Activated CD8-positive, alpha-beta memory T cell treated with anti-CD3 and anti-CD28 coated beads for 1 hour (primary cell): ENCODE data around the gene SNAI3.

Experiments used
- DNase-seq, 2 donors: peaks; one replicate each; pipeline ENCODE4 v3.0.0-alpha.2; 2020; ENCODE audit warnings: low read depth in 1 of 2; ENCODE audit errors: extremely low read depth in 1 of 2

Gene SNAI3

DNA sequence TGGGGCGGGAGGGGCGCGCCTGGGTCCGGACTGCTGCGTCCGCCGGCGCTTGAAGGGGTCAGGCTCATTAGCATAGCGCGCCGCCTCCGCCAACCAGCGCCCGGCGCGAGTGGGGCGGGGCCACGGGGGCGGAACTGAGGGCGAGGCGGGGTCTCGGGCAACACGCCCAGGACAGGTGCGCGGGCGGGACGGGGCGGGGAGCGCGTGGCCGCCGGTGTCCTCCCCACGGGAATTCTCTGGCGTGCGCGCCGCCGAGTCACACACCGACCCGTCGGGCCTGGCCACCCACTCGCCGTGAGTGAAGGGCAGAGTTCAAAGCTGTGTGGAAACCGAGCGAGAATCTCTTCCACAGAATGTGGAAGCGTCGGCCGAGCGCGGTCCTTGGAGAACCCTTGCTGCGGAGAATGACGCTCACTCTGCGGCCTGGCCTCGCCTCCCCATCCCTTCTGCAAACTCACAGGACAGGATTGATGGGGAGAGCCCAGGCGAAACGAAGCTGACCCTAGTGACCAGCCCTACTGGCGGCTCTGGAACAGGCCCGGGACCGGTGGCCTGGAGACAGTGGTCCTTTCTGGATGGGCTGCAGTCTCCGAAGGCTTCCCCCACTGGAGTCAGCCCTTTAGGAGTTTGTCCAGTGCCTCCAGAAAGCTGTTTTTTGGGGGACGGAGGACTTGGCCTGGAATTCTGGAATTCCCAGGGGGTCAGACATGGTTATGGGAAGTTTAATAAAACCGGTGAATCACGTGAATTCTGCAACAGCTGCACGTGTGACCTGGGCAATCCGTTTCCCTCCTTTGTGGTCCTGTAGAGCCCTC, at the start of gene SNAI3:
Gene SNAI3 (minus strand): TSS at position 69 of the 815 bp plus-strand sequence. CDS start 101 bp downstream, outside the sequence.
- peak in 1 of 2 donors; percentile 77 for DNase-seq

DNA sequence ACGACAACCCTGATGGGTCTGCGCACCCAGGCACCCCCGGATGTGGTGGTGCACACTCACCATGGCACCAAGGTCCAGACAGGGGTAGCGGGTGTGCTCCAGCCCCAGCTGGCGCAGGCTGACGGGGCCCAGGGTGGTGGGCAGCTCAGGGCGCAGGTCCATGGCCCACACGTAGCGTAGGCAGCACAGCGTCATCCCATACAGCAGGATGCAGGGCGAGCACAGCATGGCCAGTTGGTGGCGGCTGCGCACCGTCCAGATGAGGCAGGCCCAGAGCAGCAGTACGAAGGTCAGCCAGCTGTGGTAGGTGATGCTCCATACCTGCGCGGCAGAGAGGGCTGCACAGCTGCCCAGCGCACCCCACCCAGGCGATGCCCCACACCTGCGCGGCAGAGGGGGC, 49.8 kb upstream of the SNAI3 start:
- no peak for DNase-seq

DNA sequence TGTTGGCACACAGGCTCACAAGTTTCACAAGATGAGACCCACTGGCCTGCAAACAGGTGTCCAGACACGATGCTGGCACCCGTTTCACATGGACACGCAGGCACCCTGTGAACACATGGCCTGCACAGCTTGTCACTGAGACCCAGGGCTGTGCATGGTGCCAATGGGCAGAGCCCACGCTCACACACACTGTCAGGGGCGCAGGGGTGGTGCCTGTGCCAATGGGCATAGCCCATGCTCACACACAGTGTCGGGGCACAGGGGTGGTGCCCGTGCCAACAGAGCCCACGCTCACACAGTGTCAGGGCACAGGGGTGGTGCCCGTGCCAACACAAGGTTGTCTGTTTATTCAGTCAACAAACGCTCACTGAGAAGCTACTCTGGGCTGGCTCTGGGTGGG, 49.3 kb upstream of the SNAI3 start:
- DNase-seq: no peak

GRCh38 chr16:88735121-88735520, 48.8 kb upstream of the SNAI3 start:
- no peak for DNase-seq

- no peak for DNase-seq
Observed at GRCh38 chr16:88734361-88734728, 48.0 kb upstream of the SNAI3 start.

- DNase-seq: no peak
Observed at GRCh38 chr16:88733630-88734360, 47.5 kb upstream of the SNAI3 start.

DNA sequence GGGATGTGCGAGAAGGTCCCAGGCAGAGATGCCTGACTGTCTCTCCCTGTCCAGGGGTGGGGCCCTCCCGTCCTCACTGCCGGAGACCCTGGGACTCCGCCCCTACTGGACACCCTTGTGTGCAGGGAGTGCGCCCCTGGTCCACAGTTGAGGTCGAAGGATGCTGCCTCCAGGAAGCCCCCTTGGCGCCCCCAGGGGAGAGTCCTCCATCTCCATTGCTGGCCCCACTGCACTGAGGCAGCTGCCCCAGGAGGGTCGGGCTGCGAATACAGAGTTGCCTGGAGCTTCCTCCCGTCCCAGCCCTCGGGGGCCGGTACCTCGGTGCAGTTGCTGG, 46.6 kb upstream of the SNAI3 start:
- DNase-seq: no peak

- DNase-seq: no peak
Observed at GRCh38 chr16:88732172-88732960, 46.1 kb upstream of the SNAI3 start.

GRCh38 chr16:88731699-88732098, 45.4 kb upstream of the SNAI3 start:
- no peak for DNase-seq

DNA sequence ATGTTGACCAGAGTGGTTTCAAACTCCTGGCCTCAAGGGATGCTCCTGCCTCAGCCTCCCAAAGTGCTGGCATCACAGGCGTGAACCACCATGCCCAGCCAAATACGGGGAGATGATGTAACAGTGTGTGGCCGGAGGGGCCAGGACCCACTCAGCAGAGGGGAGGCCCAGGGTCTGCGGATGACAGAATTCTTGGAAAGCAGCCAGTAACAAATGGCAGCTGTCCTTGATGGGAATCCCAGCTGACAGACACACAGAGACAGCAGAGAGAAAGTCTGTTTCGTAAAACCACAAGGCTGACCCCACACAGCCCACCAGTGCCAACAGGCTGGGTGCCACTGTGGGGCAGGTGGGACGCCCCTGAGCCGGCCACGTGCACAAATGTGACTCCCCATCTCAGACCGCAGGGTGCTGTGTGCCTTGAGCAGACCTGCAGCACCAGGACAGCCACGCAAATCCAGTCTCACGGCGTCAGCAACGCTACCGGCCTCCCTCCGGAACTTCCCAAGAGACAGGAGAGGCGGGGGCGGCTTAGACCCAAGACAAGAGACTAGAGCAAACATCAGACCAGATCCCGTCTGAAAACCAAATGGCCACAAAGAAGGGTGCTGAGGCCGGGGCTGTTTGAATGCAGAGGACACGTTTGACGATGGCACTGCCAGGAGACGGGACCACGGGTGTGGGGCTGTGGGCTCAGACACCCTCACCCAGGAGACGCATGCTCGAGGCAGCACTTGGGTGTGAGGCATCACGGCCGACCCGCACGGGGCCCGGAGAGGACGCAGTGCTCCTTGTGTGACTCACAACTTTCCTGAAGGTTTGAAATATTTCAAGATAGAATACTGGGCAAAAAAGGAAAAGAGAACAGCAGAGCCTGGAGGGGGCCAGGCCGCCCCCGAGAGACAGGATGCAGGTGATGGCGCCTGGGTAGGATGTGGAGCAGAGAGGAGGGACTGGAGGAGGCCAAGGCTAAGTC, 44.6 kb upstream of the SNAI3 start:
- no peak for DNase-seq

DNA sequence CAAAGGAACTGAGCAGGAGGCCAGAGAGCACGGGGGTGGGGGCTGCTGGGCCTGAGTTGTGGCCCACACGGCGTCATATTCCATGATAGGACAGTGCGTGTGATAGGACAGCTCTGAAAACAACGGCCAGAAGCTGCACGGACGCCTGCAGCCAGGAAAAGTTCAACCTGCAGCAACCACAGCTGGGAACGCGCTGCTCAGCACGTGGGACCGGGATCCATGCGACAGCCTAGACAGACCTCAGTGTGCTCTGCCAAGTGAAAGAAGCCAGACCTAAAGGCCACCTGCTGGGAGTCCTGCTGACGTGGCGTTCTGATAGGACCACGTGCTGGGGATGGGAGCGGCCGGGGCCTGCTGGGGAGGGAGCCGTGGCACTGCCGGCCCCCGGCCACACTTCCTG, 41.6 kb upstream of the SNAI3 start:
- DNase-seq: no peak

DNA sequence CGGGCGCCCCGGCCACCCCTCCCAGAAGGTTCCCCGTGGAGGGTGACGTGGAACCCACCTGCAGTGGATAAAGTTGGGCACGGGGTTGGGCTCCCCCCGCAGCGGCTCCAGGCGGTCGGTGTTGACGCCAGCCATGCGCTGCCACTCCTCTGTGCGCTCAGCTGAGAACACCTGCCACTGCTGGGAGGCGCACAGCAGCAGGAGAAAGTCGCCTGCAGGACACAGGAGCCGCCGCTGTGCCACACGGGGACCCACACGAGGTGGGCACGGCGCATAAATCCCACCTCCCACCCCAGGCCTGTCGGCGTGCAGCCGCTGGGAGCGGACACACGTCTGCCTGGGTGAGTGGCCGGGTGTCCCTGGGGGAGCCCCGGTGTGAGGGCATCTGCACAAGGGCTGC, 40.7 kb upstream of the SNAI3 start:
- DNase-seq: no peak

- DNase-seq: no peak
Observed at GRCh38 chr16:88726408-88726749, 40.1 kb upstream of the SNAI3 start.

- no peak for DNase-seq
Observed at GRCh38 chr16:88725609-88726407, 39.5 kb upstream of the SNAI3 start.

GRCh38 chr16:88724855-88725555, 38.7 kb upstream of the SNAI3 start:
- DNase-seq: no peak

GRCh38 chr16:88723911-88724310, 37.6 kb upstream of the SNAI3 start:
- DNase-seq: no peak

DNA sequence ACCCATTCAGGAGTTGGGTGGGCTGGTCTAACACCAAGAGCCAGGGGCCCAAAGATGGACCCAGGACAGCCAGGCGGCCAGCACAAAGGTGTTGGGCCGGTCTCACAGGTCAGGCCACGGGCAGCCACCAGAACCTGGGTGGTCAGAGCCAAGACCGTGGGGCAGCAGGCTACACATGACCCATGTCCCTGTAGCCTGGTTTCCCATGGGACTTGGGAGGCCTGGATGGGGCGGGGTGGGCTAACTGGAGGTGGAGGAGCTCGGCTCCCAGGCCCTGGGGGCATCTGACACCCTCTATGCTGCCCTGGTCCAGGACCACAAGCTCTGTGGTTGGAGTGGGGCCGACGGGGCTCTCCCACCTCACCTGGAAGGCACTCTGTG, 37.2 kb upstream of the SNAI3 start:
- DNase-seq: no peak

GRCh38 chr16:88722784-88723506, 36.6 kb upstream of the SNAI3 start:
- no peak for DNase-seq
